Stimulated activated CD4-positive, alpha-beta T cell treated with anti-CD3 and anti-CD28 coated beads, Interleukin-12 subunit alpha, Interleukin-12 subunit beta, amount 100 ng/mL, for 4 hours (primary cell): ENCODE results near the gene LYSET.
"Not testable (repeated sequence)": the region's sequence is repeated elsewhere in the genome, so short reads cannot be mapped to it uniquely, and the experiment has no call there.

Experiments used
- DNase-seq: peaks from one replicate; pipeline ENCODE4 v3.0.0-alpha.2; 2020

Gene LYSET, protein sequence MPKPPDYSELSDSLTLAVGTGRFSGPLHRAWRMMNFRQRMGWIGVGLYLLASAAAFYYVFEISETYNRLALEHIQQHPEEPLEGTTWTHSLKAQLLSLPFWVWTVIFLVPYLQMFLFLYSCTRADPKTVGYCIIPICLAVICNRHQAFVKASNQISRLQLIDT

DNA sequence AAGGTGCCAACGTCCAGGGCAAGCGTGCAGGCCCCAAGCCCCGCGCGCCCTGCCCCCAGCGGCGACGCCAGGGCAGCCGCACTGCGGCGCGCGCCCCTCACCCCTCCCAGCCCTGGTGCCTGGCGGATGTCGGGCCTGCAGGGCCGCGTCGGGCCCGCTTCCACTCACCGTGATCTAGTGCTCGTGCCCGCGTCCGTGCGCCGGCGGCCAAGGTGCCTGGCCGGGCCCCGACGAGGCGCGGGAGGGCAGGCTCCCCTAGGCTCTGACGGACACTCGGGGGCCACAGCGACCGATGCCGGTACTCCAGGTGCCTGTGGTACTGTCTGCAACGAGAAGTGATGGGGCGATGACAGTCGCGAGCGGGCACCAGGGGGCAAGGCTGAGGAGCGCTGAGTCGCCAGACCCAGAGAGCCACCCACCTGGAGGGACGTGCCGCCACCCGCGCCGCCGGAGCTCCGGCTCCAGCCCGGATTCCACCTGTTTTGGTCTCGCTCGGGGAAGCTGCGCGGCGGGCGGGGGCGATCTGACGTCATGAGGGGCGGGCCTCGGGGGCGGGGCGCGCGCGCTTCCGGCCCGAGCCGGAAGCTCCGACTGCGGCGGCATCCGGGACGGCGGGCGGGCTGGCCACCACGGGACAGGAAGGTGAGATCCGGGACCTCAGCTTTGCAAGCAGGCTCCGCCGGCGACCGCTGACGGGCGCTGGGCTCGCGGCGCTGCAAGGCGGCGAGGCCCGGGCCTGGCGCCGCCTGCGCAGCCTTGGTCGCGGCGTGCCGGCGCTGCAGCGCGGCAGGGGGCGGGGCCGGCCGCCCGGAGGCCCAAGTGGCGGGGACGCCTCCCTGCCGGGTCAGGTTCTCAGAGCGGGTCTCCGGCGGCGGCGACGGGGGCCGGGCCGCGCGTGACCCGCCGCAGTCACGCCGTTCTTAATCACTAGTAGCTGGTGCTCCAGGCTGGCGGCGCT, at the start of gene LYSET, which contains the start of gene MOAP1:
Gene LYSET, plus strand, starts transcription at position 927 of the 958 bp plus-strand sequence. CDS start 89 bp downstream, outside the sequence.
Gene MOAP1, minus strand, starts transcription at position 507 of the 958 bp plus-strand sequence. CDS start 655 bp downstream, outside the sequence.
- DNase-seq: peak; percentile 87

GRCh38 chr14:93135399-93135798, 49.7 kb upstream of the LYSET start:
- DNase-seq: no peak

GRCh38 chr14:93136009-93136408, 49.1 kb upstream of the LYSET start:
- DNase-seq: no peak

DNA sequence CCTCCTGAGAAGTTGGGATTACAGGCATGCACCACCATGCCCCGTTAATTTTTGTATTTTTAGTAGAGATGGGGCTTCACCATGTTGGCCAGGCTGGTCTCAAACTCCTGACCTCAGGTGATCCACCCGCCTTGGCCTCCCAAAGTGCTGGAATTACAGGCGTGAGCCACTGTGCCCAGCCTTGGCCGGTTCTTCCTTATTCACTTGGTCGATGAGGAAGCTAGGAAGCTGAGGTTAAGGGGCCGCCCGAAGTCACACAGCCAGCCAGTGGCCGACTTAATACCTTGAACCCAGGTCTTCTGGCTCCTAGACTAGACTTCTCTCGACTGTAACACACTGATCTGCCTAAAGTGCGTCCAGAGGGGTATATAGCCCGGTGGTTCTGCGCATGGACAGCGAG, 48.6 kb upstream of the LYSET start:
- not testable (repeated sequence) for DNase-seq

DNA sequence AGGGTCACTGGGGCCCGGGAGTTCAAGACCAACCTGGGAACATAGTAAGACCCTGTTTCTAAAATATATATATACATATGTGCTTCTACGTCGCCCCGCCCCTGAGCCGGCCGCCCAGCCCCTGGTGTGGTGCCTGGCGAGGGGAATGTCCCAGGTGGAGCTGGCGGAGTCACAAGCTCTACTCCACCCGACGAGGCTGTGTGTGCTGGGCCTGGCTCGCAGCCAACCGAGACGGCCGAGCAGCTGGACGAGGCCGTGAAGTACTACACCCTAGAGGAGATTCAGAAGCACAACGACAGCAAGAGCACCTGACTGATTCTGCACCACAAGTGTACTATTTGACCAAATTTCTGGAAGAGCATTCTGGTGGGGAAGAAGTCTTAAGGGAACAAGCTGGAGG, 47.3 kb upstream of the LYSET start:
- no peak for DNase-seq

DNA sequence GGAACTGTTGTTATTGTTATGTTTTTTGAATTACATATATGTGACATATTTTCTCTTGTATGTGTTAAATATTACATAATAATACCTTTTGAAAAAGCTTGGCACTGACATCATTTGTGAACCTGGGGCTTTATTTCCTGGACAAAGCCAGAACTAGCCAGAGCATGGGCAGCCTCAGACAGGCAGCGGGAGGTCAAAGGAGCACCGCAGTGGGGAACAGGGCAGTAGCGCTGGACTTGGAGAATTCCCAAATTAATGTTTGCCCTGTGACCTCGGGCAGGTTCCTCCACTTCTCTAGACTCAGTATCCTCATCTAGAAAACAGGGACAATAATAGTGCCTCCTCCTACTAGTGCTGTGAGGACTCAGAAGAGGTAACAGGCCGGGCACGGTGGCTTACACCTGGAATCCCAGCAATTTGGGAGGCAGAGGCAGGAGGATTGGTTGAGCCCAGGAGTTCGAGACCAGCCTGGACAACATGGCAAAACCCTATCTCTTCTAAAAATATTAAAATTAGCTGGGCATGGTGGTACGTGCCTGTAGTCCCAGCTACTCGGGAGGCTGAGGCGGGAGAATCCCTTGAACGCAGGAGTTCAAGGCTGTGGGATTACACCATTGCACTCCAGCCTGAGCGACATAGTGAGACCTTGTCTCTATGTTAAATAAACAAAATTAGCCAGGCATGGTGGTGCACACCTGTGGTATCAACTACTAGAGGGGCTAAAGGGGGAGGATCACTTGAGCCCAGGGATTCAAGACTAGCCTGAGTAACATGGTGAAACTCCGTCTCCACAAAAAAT, 42.1 kb upstream of the LYSET start:
- DNase-seq: no peak

DNA sequence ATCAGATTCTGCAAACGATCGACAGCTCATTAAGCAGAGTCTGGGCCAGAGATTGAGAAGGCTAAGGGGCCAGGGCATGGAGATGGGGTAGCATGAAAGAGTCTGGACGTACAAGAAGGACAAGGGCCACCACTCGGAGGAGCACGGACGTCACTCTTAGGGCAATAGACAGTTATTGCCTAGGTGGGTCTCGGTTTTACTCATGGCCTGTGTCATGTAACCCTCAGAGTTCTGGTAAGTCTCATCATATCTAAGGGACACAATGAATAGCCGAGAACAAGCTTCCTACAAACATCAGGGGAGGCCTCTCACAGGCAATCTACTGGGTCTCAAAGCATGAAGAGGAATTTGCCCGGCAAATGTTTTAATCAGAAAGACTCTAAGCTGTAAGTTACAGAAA, 39.0 kb upstream of the LYSET start:
- no peak for DNase-seq

- no peak for DNase-seq
These were observed 36.1 kb upstream of the LYSET start for GRCh38 chr14:93148979-93149378.

DNA sequence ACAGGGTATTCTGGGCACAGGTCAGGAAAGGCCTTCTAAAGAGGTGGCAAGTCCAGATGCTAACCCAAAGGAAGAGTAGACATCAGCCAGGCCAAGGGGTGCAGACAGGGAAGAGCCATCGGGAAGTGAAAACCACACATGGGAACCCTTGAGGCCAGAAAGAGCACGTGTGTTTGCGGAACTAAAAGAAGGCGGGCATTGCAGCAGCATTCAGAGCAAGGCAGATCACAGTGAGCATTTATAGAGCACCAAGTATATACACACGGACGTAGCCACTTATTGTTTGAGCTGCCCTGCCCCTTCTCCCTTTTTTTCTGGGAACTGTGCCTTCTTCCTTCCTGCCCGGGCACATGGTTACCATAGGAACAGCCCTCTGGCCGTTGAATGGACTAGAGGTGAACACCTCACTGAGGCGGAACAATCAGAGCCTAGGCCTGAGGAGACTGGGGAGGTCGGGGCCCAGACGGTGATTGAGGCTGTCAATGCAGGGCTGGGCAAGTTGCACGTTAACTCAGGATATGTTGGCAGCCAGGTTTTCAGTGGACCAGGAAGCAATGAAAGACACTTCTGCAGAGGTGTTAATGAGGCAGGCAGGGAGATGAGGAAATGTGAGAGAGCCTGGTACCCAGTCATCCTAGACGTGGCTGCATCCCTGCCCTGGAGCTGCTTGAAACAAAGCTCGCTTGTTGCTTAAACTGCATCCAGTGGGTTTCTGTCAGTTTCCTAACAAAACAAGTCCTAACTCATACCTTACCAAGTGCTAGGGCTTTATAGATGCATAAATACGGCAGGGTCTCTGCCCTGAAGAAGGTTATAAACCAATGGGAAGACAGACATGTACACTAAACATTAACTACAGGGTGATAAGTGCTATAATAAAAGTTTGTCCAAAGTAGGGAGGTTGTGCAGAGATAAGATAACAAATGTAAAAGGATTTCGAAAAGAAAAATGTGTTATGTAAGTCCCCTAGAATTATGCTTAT, 34.6 kb upstream of the LYSET start:
- no peak for DNase-seq

DNA sequence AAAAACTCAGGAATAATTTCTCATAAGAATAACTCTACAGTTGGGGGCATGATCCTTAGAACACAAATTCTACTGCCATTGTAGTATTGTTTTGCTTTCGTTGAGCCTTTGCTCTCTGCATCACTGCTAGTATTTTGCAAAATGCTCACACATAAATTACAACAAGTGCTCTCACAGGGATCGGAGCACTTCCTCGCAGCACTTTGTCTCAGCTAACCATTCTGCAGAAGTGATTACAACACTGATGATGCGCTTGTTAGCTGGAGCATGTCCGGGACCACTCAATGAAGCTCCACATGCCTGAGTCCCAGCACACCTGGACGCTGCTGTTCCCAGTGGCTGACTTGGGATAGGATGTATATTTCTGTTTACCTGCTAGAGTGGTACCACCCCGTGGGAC, 32.0 kb upstream of the LYSET start:
- no peak for DNase-seq

GRCh38 chr14:93155667-93156066, 29.4 kb upstream of the LYSET start:
- DNase-seq: no peak

DNA sequence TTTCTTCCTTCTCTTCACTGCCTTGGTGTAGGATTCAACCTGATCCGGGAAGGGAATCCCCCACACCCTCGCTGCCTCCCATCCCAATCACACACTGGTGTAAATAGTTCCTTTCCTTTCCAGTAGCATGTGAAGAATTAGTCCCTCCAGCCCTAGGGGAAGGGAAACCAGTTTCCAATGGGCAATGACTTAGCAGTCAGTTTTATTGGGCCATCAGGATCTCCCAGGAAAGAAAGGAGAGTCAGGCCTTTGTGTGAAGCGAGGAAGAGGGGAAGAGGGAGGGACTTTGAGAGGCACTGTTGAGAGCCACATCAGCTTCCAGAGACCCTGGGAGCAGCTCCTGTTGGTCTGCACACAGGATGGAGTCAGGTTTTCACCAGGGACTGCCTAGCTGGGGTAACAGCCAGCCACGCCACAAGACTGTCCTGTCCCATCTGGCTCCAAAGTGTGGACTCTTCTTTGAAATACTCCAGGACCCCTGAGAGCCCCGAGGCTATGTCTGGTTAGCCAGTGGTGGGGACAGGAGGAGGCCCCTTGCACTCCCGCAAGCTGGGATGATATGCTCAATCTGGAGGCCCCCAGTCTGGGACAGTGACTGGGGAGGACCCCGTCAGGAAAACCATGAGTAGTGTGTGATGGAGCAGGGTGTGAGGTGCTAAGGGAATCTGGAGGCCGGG, 28.3 kb upstream of the LYSET start:
- no peak for DNase-seq

DNA sequence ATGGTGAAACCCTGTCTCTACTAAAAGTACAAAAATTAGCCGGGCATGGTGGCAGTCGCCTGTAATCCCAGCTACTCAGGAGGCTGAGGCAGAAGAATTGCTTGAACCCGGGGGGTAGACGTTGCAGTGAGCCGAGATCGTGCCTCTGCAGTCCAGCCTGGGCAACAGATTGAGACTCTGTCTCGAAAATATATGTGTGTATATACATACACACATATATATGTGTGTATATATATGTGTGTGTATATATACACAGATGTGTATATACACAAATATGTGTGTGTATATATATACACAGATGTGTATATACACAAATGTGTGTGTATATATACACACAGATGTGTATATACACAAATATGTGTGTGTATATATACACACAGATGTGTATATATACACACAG, 26.8 kb upstream of the LYSET start:
- DNase-seq: not testable (repeated sequence)

DNA sequence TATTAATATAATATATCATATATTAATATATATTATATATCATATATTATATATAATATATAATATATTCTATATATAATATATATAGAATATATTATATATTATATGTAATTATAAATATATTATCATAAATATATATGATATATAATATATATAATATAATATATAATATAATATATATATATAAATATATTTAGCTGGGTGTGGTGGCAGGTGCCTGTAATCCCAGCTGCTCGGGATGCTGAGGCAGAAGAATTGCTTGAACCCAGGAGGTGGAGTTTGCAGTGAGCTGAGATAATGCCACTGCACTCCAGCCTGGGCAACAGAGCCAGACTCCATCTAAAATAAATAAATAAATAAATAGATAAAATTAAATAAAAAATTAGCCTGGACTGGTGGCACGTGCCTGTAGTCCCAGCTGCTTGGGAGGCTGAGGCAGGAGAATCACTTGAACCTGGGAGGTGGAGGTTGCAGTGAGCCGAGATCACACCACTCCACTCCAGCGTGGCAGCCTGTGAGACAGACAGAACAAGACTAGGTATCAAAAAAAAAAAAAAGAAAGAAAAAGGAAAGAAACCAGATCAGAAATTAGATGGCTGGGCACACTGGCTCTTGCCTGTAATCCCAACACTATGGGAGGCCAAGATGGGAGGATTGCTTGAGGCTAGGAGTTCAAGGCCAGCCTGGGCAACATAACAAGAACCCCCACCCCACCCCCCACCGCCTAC, 25.3 kb upstream of the LYSET start:
- not testable (repeated sequence) for DNase-seq

- DNase-seq: no peak
These were observed 24.7 kb upstream of the LYSET start for GRCh38 chr14:93160353-93160801.

DNA sequence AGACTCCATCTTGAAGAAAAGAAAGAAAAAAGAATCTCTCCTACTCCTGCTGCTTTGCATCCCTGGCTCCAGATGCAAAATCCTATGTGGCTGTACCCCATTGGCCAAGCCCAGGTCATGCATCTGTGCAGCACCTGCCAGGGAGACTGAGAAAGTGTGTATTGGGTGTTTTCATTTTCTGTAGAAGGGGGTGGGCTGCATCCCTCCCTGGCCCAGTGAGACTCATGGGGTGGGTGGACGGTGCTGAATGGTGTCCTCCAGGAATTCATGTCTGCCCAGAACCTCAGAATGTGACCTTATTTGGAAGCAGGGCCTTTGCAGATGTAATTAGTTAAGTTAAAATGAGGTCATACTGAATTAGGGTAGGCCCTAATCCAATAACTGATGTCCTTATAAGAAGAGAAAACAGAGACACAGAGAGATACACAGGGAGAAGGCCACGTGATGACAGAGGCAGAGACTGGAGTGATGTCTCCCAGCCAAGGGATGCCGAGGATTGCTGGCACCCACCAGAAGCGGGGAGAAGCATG, 23.6 kb upstream of the LYSET start:
- no peak for DNase-seq

DNA sequence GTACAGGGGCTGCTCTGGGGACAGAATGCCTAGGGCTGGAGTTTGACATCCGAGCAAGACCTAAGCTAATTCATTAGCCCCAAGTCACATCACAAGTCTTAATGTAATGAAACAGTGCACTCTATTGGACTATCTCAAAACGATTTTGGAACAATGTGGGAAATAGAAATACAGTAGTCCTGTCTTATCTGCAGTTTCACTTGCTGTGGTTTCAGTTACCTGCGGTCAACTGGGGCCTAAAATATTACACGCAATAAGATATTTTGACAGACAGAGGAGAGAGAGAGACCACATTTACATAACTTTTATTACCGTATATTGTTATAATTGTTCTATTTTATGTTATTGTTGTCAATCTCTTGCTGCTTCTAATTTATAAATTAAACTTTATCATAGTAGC, 21.6 kb upstream of the LYSET start:
- DNase-seq: no peak

DNA sequence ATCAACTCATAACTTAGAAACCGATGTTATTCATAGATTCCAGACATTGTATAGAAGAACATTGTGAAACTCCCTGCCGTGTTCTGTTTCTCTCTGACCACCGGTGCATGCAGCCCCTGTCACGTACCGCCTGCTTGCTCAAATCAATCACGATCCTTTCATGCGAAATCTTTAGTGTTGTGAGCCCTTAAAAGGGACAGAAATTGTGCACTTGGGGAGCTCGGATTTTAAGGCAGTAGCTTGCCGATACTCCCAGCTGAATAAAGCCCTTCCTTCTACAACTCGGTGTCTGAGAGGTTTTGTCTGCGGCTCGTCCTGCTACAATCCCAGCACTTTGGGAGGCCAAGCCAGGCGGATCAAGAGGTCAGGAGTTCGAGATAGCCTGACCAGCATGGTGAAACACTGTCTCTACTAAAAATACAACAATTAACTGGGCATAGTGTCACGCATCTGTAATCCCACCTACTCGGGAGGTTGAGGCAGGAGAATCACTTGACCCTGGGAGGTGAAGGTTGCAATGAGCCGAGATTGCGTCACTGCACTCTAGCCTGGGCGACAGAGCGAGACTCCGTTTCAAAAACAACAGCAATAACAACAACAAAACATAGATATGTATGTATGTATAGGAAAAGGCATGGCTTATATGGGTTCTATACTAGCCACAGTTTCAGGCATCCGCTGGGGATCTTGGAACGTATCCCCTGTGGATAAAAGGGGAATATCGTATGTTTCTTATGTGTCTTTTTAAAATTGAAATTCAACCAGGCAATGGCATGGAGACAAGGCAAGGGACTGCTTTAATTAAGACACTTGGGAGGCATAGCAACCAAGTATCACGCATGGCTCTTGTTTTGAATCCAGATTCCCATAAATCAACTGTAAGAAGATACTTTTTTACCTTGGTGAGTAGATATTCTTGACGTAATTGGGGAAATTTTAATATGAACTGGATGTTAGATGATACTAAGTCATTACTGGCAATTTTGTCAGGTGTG, 19.5 kb upstream of the LYSET start:
- not testable (repeated sequence) for DNase-seq

DNA sequence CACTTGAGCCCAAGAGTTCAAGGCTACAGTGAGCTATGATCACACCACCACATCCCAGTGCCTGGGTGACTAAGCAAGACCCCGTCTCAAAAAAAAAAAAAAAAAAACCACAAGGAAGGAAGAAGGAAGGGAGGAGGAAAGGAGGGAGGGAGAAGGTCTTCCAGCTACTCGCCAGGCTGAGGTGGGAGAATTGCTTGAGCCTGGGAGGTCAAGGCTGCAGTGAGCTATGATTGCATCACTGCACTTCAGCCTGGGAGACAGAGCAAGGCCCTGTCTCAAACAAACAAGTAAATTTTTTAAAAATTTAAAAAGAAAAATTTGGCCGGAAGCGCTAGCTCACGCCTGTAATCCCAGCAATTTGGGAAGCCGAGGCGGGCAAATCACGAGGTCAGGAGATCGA, 16.5 kb upstream of the LYSET start:
- not testable (repeated sequence) for DNase-seq
